Lower lobe of right lung (tissue), 2 donors: ENCODE data around the gene PLEKHA5. TPM values are rescaled to one million over a fixed set of nuclear protein-coding genes. Genes with fewer than 3 reads are reported as not detected.
A peak's percentile ranks its signal among the peaks of the same experiment; 100 is the strongest.

Experiments used
- ATAC-seq, 2 donors: fragments of 200-7000 bp; cut with Tn5 transposase; one replicate each; pipeline ENCODE4 v1.9.1; 2020 to 2022; ENCODE audit warnings: mild to moderate bottlenecking in 2 of 2, moderate library complexity in 2 of 2
- DNase-seq: peaks from one replicate; pipeline ENCODE4 v3.0.0-alpha.2; 2020
- H3K27ac ChIP-seq: fragments of 200-600 bp; one replicate; pipeline ENCODE4 v1.8.0; 2022
- H3K27me3 ChIP-seq: fragments of 200-600 bp; one replicate; pipeline ENCODE4 v1.8.0; 2022; ENCODE audit warnings: low read depth
- H3K36me3 ChIP-seq: fragments of 200-600 bp; one replicate; pipeline ENCODE4 v1.8.0; 2022; ENCODE audit warnings: mild to moderate bottlenecking
- H3K4me1 ChIP-seq: fragments of 200-600 bp; one replicate; pipeline ENCODE4 v1.8.0; 2022
- H3K4me3 ChIP-seq: fragments of 200-600 bp; one replicate; pipeline ENCODE4 v1.8.0; 2022; ENCODE audit warnings: mild to moderate bottlenecking
- H3K9me3 ChIP-seq: fragments of 200-600 bp; one replicate; pipeline ENCODE4 v1.8.0; 2022
- intact Hi-C: fragments of 100-400 bp; cut with DNase I; formaldehyde crosslinking; loops from one replicate; pipeline ENCODE4 v1.11.0; 2022
- total RNA-seq: library from RNA; stranded (reverse); fragmentation: NEBNext Ultra II Directional; extraction: Animal tissue kit (Norgen Biotek cat#: 25700); gene quantifications from one replicate; pipeline ENCODE4 v1.2.1, GENCODE V29; 2021
- TF ChIP-seq, protein P1 (sequence below): fragments of 200-600 bp; IDR thresholded peaks from one replicate; pipeline ENCODE4 v1.8.0; 2022; ENCODE audit warnings: antibody characterized with exemption, mild to moderate bottlenecking
- donor health status: DM: no; HTN: yes; CAD: no; lungs with severe emphysema.

The PLEKHA5 gene
- total RNA-seq, 1 donor from 2014 or later, result 29.2 TPM

DNA sequence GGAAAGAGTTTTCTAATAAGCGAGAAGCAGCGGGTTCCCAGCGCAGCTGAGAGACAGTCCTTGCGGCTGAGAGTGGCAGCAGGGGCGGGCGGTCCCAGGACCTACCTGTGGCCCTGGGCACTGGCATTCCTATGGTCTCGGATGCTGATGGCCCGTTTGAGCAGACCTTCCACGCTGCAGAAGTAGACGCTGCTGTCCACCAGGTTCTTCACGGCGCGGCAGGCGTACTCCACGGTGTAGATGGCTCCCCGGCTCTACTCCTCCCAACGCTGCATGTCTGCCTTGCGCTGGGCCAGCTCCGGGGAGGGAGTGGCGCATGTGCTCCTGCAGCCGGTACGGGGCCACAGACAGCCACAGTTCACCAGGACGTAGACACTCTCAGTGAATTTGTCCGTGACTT lies 21.8 kb upstream of the PLEKHA5 start:
- no peak overlapping the region for H3K4me3 ChIP-seq
- peaks cover 12% of the 10 kb centered on the region for H3K27me3 ChIP-seq
- no peaks in the 10 kb centered on the region for H3K4me1 ChIP-seq
- no peaks in the 10 kb centered on the region for H3K9me3 ChIP-seq
- TF ChIP-seq, protein P1, sequence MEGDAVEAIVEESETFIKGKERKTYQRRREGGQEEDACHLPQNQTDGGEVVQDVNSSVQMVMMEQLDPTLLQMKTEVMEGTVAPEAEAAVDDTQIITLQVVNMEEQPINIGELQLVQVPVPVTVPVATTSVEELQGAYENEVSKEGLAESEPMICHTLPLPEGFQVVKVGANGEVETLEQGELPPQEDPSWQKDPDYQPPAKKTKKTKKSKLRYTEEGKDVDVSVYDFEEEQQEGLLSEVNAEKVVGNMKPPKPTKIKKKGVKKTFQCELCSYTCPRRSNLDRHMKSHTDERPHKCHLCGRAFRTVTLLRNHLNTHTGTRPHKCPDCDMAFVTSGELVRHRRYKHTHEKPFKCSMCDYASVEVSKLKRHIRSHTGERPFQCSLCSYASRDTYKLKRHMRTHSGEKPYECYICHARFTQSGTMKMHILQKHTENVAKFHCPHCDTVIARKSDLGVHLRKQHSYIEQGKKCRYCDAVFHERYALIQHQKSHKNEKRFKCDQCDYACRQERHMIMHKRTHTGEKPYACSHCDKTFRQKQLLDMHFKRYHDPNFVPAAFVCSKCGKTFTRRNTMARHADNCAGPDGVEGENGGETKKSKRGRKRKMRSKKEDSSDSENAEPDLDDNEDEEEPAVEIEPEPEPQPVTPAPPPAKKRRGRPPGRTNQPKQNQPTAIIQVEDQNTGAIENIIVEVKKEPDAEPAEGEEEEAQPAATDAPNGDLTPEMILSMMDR, result no peak
- intact Hi-C loops, result no loop called here
- H3K36me3 ChIP-seq, result no peaks in the 10 kb centered on the region
- DNase-seq, result no peak
- peak in 1 of 2 donors; percentile 52 for ATAC-seq
- H3K27ac ChIP-seq, result no peak overlapping the region

DNA sequence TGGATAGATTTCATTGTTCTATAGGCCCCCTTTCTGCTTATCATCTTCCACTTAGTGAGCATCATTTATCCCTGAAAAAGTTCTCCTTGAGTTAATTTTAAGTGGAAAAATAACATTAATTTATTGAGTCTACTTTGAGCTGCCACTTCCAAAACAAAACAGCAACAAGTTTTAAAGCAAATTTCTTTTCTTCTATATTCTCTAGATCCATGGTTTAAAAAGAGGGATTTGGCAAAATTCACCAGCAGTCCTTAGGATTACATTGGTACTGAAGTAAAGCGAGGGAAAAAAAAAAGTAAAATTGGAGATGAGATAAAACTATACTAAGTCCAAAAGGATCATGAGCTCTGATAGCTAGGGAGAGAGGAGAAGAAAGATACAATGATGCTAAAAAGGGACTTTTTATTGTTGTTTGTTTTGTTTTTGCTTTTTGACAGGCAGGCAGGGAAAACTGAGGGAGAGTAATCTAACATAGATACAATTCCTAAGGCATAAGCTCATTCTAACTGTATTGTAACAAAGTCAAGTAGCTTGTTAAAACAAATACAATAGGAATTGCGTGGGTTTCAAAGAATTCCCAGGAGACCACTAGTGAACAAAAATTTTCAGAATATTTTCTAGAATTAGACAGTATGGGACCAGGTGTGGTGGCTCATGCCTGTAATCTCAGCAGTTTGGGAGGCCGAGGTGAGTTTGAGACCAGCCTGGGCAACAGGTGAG lies 19.2 kb upstream of the PLEKHA5 start:
- Histone ChIP-seq H3K4me1 (no peaks in the 10 kb centered on the region), H3K36me3 (no peaks in the 10 kb centered on the region), H3K9me3 (no peaks in the 10 kb centered on the region), H3K27me3 (peaks cover 12% of the 10 kb centered on the region), H3K4me3 (no peak overlapping the region), H3K27ac (no peak overlapping the region)
- intact Hi-C loops, result no loop called here
- ATAC-seq (no peak), DNase-seq (no peak)
- TF ChIP-seq, protein P1, result no peak

DNA sequence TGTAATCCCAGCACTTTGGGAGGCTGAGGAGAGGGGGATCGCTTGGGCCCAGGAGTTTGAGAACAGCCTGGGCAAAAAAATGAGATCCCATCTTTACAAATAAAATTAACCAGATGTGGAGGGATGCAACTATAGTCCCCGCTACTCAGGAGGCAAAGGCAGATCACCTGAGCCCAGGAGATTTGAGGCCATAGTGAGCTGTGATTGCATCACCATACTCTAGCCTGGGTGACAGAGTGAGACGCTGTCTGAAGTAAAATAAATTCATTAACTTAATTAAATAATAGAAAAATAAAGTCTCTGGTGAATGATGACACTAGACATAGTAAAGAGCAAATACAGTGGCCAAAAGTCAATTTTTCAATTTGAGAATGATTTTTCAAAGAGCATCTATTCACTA lies 16.1 kb upstream of the PLEKHA5 start:
- Histone ChIP-seq H3K36me3 (no peaks in the 10 kb centered on the region), H3K27ac (no peak overlapping the region), H3K4me1 (no peaks in the 10 kb centered on the region), H3K9me3 (no peaks in the 10 kb centered on the region), H3K4me3 (no peak overlapping the region), H3K27me3 (peaks cover 1% of the 10 kb centered on the region)
- DNase-seq (no peak), ATAC-seq (no peak)
- TF ChIP-seq, protein P1, result no peak
- intact Hi-C loops, result no loop called here

DNA sequence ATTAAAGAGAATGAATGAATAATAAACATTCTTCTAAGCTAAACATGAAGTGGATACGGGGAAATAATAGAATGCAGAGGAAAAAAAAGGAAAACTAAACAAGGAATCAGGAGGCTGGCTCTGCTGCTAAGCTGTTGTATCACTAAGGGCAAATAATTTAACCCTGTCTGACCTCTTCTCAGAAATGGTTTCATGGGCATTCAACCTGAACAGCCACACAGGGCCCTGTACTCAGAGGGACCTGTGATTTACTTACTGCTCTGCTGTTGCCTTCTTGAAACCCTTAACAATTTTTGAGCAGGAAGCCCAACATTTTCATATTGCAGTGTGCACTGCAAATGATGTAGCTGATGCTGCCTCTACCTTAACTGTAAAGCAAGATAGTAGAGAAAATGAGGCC lies 14.2 kb upstream of the PLEKHA5 start:
- Histone ChIP-seq H3K36me3 (no peaks in the 10 kb centered on the region), H3K27ac (no peak overlapping the region), H3K9me3 (no peaks in the 10 kb centered on the region), H3K4me1 (no peaks in the 10 kb centered on the region), H3K27me3 (no peaks in the 10 kb centered on the region), H3K4me3 (no peak overlapping the region)
- no peak for ATAC-seq
- intact Hi-C loops, result no loop called here
- DNase-seq, result no peak
- TF ChIP-seq, protein P1, result no peak

DNA sequence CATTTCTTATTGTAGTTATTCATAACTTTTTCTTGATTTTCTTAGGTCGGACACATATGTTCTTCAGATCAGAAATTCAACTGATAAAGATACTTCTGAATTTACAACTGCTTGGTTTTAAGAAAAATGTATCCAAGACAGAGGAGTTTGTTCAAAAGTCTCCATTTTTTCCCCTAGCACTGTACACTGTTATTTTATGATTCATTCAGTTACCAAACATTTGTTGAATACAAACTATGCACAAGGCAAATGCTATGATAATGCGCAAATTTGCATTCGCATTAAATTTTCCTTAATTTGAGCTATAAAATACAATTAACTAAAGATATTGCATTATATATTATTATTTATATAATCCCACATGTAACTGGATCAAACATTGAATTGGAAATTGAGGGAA lies 10.1 kb upstream of the PLEKHA5 start:
- ATAC-seq (no peak), DNase-seq (no peak)
- no peak overlapping the region for H3K27ac ChIP-seq
- intact Hi-C loops, result no loop called here
- H3K9me3 ChIP-seq, result no peaks in the 10 kb centered on the region
- no peak overlapping the region for H3K4me3 ChIP-seq
- H3K27me3 ChIP-seq, result no peaks in the 10 kb centered on the region
- H3K4me1 ChIP-seq, result no peaks in the 10 kb centered on the region
- TF ChIP-seq, protein P1, result no peak
- no peaks in the 10 kb centered on the region for H3K36me3 ChIP-seq
